ENCODE measurements around the gene MICAL3.

GRCh38 chr22:17807086-17807485 lies 217.3 kb downstream of the MICAL3 start:
- TF ChIP-seq, protein P1, sequence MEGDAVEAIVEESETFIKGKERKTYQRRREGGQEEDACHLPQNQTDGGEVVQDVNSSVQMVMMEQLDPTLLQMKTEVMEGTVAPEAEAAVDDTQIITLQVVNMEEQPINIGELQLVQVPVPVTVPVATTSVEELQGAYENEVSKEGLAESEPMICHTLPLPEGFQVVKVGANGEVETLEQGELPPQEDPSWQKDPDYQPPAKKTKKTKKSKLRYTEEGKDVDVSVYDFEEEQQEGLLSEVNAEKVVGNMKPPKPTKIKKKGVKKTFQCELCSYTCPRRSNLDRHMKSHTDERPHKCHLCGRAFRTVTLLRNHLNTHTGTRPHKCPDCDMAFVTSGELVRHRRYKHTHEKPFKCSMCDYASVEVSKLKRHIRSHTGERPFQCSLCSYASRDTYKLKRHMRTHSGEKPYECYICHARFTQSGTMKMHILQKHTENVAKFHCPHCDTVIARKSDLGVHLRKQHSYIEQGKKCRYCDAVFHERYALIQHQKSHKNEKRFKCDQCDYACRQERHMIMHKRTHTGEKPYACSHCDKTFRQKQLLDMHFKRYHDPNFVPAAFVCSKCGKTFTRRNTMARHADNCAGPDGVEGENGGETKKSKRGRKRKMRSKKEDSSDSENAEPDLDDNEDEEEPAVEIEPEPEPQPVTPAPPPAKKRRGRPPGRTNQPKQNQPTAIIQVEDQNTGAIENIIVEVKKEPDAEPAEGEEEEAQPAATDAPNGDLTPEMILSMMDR (IDR thresholded peaks at IDR 0.05; ENCODE audit: insufficient read depth, low read length) = no peak
- TF ChIP-seq SPI1 (IDR thresholded peaks at IDR 0.05; ENCODE audit: borderline replicate concordance, low read depth) (no peak), POLR2AphosphoS5 (IDR thresholded peaks at IDR 0.05; ENCODE audit: low read depth) (no peak), REST (IDR thresholded peaks at IDR 0.05; ENCODE audit: insufficient replicate concordance, low read depth) (no peak)
